Type B pancreatic cell (in vitro differentiated cells): Measurements from ENCODE around the gene CDHR3. TPM values are rescaled to one million over a fixed set of nuclear protein-coding genes. Genes with fewer than 3 reads are reported as not detected.
"Not testable (repeated sequence)": the region's sequence is repeated elsewhere in the genome, so short reads cannot be mapped to it uniquely, and the experiment has no call there.

ENCODE experiments used
- DNase-seq: peaks from one replicate; pipeline ENCODE4 v3.0.0; 2021; ENCODE audit warnings: mixed read lengths; ENCODE audit not compliant: unreplicated experiment; ENCODE audit errors: extremely low spot score
- H3K27ac Mint-ChIP-seq: 2 replicates; pipeline ENCODE4 v1.8.0; 2021; ENCODE audit warnings: mild to moderate bottlenecking, mixed read lengths
- H3K27me3 Mint-ChIP-seq: 2 replicates; pipeline ENCODE4 v1.8.0; 2021; ENCODE audit warnings: mixed read lengths
- H3K36me3 Mint-ChIP-seq: 2 replicates; pipeline ENCODE4 v1.8.0; 2021; ENCODE audit warnings: mixed read lengths
- H3K4me1 Mint-ChIP-seq: one replicate; pipeline ENCODE4 v1.8.0; 2021; ENCODE audit warnings: mixed read lengths; ENCODE audit not compliant: unreplicated experiment
- H3K4me3 Mint-ChIP-seq: 2 replicates; pipeline ENCODE4 v1.8.0; 2021; ENCODE audit warnings: mild to moderate bottlenecking, mixed read lengths
- H3K9me3 Mint-ChIP-seq: 2 replicates; pipeline ENCODE4 v1.8.0; 2021; ENCODE audit warnings: mixed read lengths
- CTCF ChIP-seq: fragments of 200-600 bp; sonication (generic); conservative IDR thresholded peaks from 2 replicates; pipeline ENCODE4 v1.5.0; 2021; ENCODE audit warnings: antibody characterized with exemption, mild to moderate bottlenecking
- total RNA-seq: library from RNA; stranded (reverse); gene quantifications from 2 replicates; pipeline ENCODE4 v1.2.1, GENCODE V29; 2021; ENCODE audit warnings: low replicate concordance

CDHR3 gene
- total RNA-seq, 1 donor from 2014 or later = 5.6 TPM

- no peak for DNase-seq
- H3K9me3 Mint-ChIP-seq = no peaks in the 10 kb centered on the region
- H3K4me3 Mint-ChIP-seq = no peak overlapping the region
- TF ChIP-seq CTCF = no peak
- H3K27ac Mint-ChIP-seq = no peak overlapping the region
- peaks cover 6% of the 10 kb centered on the region for H3K4me1 Mint-ChIP-seq
- no peaks in the 10 kb centered on the region for H3K36me3 Mint-ChIP-seq
- H3K27me3 Mint-ChIP-seq = peaks cover 2% of the 10 kb centered on the region
Observed at GRCh38 chr7:105978035-105978434, 15.0 kb downstream of the CDHR3 start.

DNA sequence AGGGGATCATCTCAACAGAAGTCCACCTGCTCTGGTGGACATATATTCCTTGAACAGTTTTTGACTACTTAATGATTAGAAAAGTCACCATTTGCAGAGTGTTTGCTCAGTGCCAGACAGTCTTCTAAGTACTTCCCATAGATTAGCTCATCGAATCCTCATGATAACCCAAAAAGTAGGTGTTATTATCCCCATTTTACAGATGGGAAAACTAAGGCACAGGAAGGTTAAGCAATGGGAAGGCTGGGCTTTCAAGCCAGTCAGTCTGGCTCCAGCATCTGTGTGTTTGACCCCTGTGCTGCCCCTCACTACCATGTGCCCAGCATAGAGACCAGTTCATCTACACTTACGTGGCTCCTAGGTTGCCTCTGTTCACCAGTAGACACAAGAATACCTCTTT, 15.9 kb downstream of the CDHR3 start:
- H3K27me3 Mint-ChIP-seq = peaks cover under 1% of the 10 kb centered on the region
- H3K27ac Mint-ChIP-seq = no peak overlapping the region
- peaks cover 12% of the 10 kb centered on the region for H3K4me1 Mint-ChIP-seq

GRCh38 chr7:105979405-105979804, 16.3 kb downstream of the CDHR3 start:
- peaks cover 3% of the 10 kb centered on the region for H3K27me3 Mint-ChIP-seq
- H3K36me3 Mint-ChIP-seq = no peaks in the 10 kb centered on the region
- H3K27ac Mint-ChIP-seq = no peak overlapping the region
- peaks cover 17% of the 10 kb centered on the region for H3K4me1 Mint-ChIP-seq
- no peak for DNase-seq
- TF ChIP-seq CTCF = no peak
- no peaks in the 10 kb centered on the region for H3K9me3 Mint-ChIP-seq
- H3K4me3 Mint-ChIP-seq = no peak overlapping the region

More for the DNA sequence above, 15.9 kb downstream of the CDHR3 start:
- no peak for TF ChIP-seq CTCF
- H3K4me3 Mint-ChIP-seq = no peak overlapping the region
- H3K9me3 Mint-ChIP-seq = no peaks in the 10 kb centered on the region
- no peaks in the 10 kb centered on the region for H3K36me3 Mint-ChIP-seq
- DNase-seq = no peak

GRCh38 chr7:105980645-105981396, 17.8 kb downstream of the CDHR3 start:
- no peak for TF ChIP-seq CTCF
- Mint-ChIP-seq H3K27me3 (peaks cover 3% of the 10 kb centered on the region), H3K9me3 (no peaks in the 10 kb centered on the region), H3K36me3 (no peaks in the 10 kb centered on the region), H3K4me1 (peaks cover 26% of the 10 kb centered on the region), H3K4me3 (no peak overlapping the region), H3K27ac (no peak overlapping the region)
- no peak for DNase-seq

- Mint-ChIP-seq H3K4me1 (peaks cover 29% of the 10 kb centered on the region), H3K27ac (no peak overlapping the region), H3K4me3 (no peak overlapping the region), H3K36me3 (no peaks in the 10 kb centered on the region), H3K27me3 (peaks cover 3% of the 10 kb centered on the region), H3K9me3 (no peaks in the 10 kb centered on the region)
- TF ChIP-seq CTCF = no peak
- DNase-seq = no peak
Observed at GRCh38 chr7:105982388-105982787, 19.3 kb downstream of the CDHR3 start.

GRCh38 chr7:105984808-105985207, 21.7 kb downstream of the CDHR3 start:
- H3K9me3 Mint-ChIP-seq, H3K36me3 Mint-ChIP-seq, H3K27me3 Mint-ChIP-seq, H3K4me3 Mint-ChIP-seq, DNase-seq: not testable (repeated sequence)
- H3K4me1 Mint-ChIP-seq = peaks cover 40% of the 10 kb centered on the region
- peak overlapping the region; percentile 63 for H3K27ac Mint-ChIP-seq
